ENCODE measurements around the gene CDC42EP4. TPM values are rescaled to one million over a fixed set of nuclear protein-coding genes. Genes with fewer than 3 reads are reported as not detected.

The CDC42EP4 gene
- total and polyA plus RNA-seq, 10 of the 15 experiments (the other 5 are each of a cell fraction or from before 2014, with no cell fraction given): 0.05 to 7.1 (median 2.7) TPM

DNA sequence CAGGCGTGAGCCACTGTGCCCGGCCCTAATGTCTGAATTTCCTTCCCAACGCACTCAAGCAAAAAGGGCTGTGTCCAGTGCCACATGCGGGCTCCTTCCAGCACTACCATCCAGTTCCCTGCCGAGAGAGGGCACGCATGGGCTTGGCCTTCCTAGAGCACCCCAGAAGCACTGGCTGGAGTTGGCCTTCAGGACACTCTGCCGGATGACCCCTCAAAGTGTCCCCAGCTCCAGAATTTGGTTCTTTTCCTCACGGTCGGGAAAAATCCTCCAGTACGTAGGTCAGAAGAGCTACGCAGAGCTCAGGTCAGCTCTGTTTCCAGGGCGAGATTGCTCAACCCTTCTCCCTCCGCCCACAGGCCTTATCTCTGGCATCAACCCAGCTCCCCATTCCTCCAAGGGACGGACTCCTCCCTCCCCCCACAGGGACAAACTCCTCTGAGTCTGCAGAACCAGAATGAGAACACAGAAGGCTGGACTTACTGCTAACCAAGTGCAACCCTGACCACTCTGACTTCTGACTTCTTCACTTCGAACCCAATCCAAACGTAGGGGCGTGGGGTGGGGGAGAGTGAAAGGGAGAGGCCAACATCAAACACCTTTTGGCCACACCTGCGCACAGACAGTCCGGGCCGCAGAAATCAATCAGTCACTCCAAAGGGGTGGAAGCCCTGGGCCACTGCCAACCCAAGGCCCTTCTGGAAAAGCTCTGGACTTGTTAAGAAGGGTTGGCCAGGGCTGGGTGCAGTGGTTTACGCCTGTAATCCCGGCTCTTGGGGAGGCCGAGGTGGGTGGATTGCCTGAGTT is 3.6 kb downstream of the CDC42EP4 start (continued):
- TF ChIP-seq RAD21 (IDR thresholded peaks at IDR 0.05; ENCODE audit: insufficient read depth, low read depth, low read length) (no peak), MEF2A (IDR thresholded peaks at IDR 0.05; ENCODE audit: insufficient read depth, low read depth, low read length) (no peak), HDAC2 (IDR thresholded peaks at IDR 0.05) (no peak)
- TF ChIP-seq, protein P1, sequence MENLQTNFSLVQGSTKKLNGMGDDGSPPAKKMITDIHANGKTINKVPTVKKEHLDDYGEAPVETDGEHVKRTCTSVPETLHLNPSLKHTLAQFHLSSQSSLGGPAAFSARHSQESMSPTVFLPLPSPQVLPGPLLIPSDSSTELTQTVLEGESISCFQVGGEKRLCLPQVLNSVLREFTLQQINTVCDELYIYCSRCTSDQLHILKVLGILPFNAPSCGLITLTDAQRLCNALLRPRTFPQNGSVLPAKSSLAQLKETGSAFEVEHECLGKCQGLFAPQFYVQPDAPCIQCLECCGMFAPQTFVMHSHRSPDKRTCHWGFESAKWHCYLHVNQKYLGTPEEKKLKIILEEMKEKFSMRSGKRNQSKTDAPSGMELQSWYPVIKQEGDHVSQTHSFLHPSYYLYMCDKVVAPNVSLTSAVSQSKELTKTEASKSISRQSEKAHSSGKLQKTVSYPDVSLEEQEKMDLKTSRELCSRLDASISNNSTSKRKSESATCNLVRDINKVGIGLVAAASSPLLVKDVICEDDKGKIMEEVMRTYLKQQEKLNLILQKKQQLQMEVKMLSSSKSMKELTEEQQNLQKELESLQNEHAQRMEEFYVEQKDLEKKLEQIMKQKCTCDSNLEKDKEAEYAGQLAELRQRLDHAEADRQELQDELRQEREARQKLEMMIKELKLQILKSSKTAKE (IDR thresholded peaks at IDR 0.05; ENCODE audit: low read depth, poor library complexity, severe bottlenecking): no peak
- TF ChIP-seq, protein P2, sequence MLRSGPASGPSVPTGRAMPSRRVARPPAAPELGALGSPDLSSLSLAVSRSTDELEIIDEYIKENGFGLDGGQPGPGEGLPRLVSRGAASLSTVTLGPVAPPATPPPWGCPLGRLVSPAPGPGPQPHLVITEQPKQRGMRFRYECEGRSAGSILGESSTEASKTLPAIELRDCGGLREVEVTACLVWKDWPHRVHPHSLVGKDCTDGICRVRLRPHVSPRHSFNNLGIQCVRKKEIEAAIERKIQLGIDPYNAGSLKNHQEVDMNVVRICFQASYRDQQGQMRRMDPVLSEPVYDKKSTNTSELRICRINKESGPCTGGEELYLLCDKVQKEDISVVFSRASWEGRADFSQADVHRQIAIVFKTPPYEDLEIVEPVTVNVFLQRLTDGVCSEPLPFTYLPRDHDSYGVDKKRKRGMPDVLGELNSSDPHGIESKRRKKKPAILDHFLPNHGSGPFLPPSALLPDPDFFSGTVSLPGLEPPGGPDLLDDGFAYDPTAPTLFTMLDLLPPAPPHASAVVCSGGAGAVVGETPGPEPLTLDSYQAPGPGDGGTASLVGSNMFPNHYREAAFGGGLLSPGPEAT (IDR thresholded peaks at IDR 0.05; ENCODE audit: low read depth): no peak

- ChIA-PET POLR2A (interaction anchor here (0.7 to 4.3 kb wide), 7 partner anchors 9 to 38 kb away, joined by 3 to 28 read pairs (median 5); no protein-coding TSS in a partner anchor), CTCF (interaction anchor here (1.0 to 2.3 kb wide), 2 partner anchors 52 to 747 kb away, joined by 3 to 6 read pairs; no protein-coding TSS in a partner anchor), SMC1A (ENCODE audit: uncharacterized antibody, unreplicated experiment) (interaction anchor here (0.8 to 2.1 kb wide), 8 partner anchors 8 to 51 kb away, joined by 3 to 6 read pairs (median 4); no protein-coding TSS in a partner anchor), RAD21 (ENCODE audit: unreplicated experiment) (interaction anchor here (0.6 to 2.2 kb wide), 4 partner anchors 16 to 580 kb away, joined by 3 to 9 read pairs (median 4); no protein-coding TSS in a partner anchor)
- Histone ChIP-seq H3K4me3 (no peak overlapping the region), H4K20me1 (ENCODE audit: control insufficient read depth, insufficient read depth) (no peaks in the 10 kb centered on the region), H3K27ac (ENCODE audit: control insufficient read depth, insufficient read depth) (no peak overlapping the region), H2AFZ (ENCODE audit: control insufficient read depth, low read depth, low read length) (no peak overlapping the region), H3K9me3 (replicated peaks; ENCODE audit: control insufficient read depth, insufficient read depth, low read length) (no peaks in the 10 kb centered on the region), H3K27me3 (replicated peaks in 1 of 2; ENCODE audit: control insufficient read depth in 2 of 2, insufficient read depth in 2 of 2, low read length in 1 of 2) (no peaks in the 10 kb centered on the region), H3K4me1 (ENCODE audit: control insufficient read depth, insufficient read depth, low read length) (peaks cover 5% of the 10 kb centered on the region; the same call in 1 of the 2 replicates), H3K4me2 (ENCODE audit: control insufficient read depth, insufficient read depth) (no peak overlapping the region), H3K79me2 (ENCODE audit: control insufficient read depth, insufficient read depth, low read length) (peaks cover 25% of the 10 kb centered on the region), H3K9ac (ENCODE audit: control insufficient read depth, insufficient read depth, low read length) (no peak overlapping the region), H3K36me3 (ENCODE audit: control insufficient read depth in 2 of 2, insufficient read depth in 2 of 2, low read length in 1 of 2) (no peaks in the 10 kb centered on the region)
- DNase-seq (ENCODE audit: low read depth, low spot score) (no peak), FAIRE-seq (no peak), ATAC-seq (no peak)
- 98% methylated on average over 4 of the region's 9 CpGs for WGBS (ENCODE audit: insufficient coverage, insufficient replicate concordance, low lambda C conversion rate, missing lambda C conversion rate)
- no peak for TF ChIP-seq ZBTB11 (CRISPR knock-in tag; IDR thresholded peaks at IDR 0.05)
- BruUV-seq (replicated peaks): no TSS peak
- in situ Hi-C loops (cut with MboI) (loop anchor here (5.0 kb wide), 1 partner anchor 35 kb away; no protein-coding TSS in a partner anchor), intact Hi-C loops (cut with micrococcal nuclease; ENCODE audit: unreplicated experiment) (no loop called here)
These were observed 4.7 kb downstream of the CDC42EP4 start for GRCh38 chr17:73307130-73307529.

All from GM12878 (cell line).